ENCODE results near the gene HTT. TPM values are rescaled to one million over a fixed set of nuclear protein-coding genes. Genes with fewer than 3 reads are reported as not detected.
A peak's percentile ranks its signal among the peaks of the same experiment; 100 is the strongest.

The HTT gene
- total RNA-seq, 1 donor from 2014 or later, result 43.9 TPM

DNA sequence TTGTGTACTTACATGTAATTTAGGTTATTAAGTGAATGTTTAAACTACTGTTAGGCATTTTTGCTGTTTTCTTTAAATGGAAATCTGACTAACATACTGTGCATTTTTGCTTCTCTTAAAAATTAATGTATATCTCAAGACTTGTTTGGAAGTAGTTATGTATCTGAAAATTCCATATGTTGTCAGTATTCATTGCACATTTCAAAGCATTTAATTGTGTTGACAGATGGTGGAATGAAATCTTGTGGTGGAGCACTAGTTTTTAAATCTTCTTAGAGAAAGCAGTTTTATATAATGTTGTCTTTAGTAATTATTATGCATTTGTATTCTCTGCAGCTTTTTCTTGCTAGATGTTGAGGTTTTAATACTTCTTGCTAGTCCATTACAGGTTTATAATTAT is 102.9 kb downstream of the HTT start:
- DNase-seq, result no peak

DNA sequence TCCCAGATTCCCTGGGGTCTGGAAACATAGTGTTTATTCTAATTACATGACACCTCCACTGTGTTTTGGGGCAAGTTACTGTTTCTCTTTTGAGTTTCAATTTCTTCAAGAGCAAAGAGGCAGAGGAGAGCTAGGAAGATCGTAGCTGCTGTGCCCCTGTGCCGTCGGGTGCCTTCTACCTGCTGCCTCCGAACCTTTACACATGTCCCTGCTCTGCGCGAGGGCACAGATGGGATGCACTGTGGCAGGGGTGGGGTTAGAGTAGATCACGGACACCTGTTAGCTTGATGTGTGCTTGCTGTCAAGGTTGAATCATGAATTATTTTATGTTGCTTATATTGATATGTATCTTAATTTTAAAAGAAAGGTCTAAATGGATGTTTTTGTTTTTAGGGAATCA is 103.4 kb downstream of the HTT start:
- no peak for DNase-seq

- no peak for DNase-seq
Observed at GRCh38 chr4:3178351-3178750, 103.9 kb downstream of the HTT start.

DNA sequence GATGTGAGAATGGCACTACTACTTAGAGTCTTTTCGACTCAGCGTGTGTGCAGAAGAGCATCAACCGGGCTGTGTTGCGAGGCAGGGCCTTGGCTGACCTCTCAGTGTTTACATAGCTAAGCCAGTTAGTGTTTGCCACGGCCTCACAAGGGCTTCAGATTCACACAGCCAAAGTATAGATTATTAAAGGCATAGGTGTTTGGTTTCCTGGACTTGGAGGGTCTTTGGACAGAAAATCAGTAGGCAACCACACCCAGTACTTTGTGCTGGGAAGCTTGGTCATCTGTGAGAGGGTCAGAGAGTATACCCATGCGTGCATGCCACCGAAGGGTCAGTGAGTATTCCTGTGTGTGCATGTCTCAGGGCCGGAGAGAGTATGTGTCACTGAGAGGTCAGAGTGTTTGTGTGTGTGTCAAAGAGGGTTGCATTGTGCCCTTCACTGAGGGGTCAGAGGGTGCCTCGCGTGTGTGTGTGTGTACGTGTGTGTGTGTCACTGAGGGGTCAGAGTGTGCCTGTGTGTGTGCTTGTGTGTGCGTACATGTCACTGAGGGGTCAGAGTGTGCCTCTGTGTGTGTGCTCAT is 104.7 kb downstream of the HTT start:
- no peak for DNase-seq

GRCh38 chr4:3183008-3183407 is 108.5 kb downstream of the HTT start:
- DNase-seq, result no peak

DNA sequence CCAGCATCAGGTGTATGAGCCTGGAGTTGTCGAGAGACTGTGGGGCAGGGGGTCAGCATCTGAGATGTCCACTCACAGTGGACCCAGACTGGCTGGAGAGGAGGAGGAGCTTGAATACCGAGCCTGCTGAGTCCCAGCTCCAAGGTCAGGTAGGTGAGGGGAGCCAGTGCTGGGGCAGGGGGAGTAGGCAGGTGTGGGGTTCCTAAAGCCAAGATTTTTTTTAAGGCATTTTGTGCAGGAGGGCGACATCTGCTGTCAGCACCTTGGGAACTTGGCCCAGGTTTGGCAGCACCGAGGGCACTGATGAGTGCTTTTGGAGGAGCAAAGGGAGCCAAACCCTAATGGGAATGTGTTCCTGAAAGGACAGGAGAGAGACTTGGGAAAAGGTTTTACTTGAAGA is 110.2 kb downstream of the HTT start:
- no peak for DNase-seq

DNA sequence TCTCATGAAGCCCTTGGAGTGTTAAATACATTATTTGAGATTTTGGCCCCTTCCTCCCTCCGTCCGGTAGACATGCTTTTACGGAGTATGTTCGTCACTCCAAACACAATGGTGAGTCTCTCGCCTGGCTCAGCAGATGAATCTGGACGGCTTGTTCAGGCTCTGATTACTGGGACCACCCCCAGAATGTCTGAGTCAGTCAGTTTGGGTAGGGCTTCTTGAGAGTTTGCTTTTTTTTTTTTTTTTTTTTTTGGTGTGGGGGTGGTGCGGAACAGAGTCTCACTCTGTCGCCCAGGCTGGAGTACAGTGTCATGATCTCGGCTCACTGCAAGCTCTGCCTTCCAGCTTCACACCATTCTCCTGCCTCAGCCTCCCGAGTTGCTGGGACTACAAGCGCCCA is 112.1 kb downstream of the HTT start:
- DNase-seq, result no peak

DNA sequence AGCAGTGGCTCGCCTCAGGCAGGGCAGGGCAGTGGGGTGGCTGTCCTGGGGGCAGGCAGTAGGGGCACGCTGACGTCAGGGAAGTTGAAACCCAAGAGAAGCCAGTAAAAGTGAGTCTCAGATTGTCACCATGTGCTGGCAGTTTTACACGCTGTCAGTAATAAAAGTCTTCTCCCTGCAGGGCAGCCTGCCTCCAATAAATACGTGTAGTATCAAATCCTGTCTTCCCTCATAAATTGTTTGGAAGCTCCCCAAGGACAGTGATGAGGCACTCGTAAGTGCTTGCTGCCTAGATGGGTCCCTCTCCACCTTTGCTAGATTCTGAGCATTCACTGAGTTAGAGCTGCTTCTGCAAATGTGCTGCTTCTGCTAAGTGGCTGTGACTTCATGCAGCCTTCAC is 113.6 kb downstream of the HTT start:
- no peak for DNase-seq

DNA sequence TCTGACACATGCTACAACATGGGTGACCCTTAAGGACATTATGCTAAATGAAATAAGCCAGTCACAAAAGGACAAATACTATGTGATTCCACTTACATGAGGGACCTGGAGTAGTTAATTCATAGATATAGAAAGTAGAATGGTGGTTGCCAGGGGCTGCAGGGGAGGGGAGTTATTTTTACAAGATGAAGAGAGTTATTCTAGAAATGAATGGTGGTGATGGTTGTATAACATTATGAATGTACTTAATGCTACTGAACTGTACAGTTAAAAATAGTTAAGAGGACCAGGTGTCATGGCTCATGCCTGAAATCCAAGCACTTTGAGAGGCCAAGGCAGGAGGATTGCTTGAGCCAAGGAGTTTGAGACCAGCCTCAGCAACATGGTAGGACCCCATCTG is 115.0 kb downstream of the HTT start:
- no peak for DNase-seq

- DNase-seq, result no peak
Observed at GRCh38 chr4:3190549-3190948, 116.1 kb downstream of the HTT start.

DNA sequence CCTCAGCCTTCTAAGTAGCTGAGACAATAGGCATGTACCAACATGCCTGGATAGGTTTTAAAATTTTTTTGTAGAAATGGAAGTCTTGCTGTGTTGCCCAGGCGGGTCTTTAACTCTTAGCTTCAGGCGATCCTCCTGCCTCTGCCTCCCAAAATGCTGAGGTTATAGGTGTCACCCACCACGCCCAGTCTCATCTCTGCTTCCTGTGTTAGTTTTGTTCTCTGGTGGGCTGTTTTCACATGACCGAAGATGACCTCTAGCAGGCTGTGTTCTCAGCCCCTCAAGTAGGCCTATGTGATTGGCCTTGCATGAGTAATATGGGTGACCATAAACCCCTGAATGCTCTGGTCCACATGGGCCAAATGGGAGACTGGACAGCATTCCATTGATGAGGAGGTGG is 117.7 kb downstream of the HTT start:
- no peak for DNase-seq

DNA sequence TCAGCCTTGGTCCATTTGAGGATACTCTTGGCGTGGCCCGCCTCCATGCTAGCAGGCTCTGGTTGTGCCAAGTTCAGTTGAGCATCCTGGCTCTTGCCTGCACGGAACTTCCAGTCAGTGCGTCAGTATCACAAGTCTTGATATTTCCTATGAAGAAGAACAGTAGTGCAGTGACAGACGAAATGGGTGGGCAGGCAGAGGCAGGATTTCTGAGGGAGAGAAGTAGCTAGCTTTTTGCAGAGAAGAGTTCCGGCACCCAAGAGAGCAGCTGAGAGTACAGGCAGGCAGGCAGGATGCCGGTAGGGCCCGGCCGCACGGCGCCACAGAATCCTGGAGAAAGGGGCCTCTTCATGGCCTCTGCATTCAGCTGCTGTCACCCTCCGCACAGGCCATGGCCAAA is 118.3 kb downstream of the HTT start:
- DNase-seq, result no peak

GRCh38 chr4:3193531-3194203 is 119.2 kb downstream of the HTT start:
- DNase-seq, result peak; percentile 53

GRCh38 chr4:3196670-3197359 is 122.3 kb downstream of the HTT start:
- no peak for DNase-seq

- no peak for DNase-seq
Observed at GRCh38 chr4:3197366-3198105, 123.1 kb downstream of the HTT start.

DNA sequence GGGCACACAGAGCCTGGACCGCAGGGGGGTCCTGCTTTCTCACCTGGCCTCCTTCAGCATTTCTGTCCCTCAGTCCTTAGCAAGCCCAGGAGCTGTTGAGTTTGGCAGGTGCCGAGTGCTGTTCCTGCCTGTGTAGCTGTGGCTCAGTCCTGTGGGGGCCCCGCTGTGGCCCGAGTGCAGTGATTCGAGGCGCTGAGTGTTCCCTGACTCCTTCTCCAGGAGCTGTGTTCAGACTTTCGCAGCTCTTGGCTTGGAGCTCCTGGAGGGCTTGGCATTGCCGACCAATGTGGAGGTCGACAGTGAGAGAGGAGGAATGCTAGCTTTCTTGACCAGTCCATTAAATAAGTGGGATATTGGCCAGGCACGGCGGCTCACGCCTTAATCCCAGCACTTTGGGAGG is 124.4 kb downstream of the HTT start:
- DNase-seq, result no peak

GRCh38 chr4:3199653-3200422 is 125.4 kb downstream of the HTT start:
- no peak for DNase-seq

DNA sequence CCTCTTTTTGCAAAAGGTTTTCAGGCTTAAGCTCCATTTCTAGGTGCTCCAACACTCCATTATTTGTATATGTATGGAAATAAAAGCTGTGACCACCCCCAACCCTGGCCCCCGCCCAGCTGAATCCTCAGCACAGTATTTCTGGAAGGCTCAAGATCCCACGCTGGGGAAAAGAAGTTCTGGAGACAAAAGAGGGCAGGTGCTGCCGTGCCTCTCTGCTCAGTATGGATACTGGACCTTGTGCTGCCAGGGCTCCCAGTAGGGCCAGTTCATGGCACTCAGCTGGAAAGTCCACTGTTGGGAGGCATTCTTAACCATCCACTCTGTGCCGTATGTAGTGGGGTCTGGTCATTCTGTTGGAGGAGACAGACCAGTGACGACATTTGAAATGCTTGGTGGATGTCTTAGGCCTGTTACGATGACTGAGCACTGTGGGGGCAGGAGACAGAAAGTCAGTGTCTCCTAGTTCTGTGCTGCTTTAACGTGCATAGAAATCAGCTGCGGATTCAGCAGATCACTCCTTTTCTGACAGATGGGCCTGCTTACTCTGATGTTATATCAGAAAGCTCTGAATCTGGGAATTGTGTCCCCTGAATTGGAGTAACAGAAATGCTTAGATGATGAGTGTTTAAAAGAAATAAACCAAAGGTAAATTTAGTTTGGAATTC is 126.1 kb downstream of the HTT start:
- no peak for DNase-seq

- DNase-seq, result no peak
Observed at GRCh38 chr4:3201718-3202702, 127.5 kb downstream of the HTT start.

DNA sequence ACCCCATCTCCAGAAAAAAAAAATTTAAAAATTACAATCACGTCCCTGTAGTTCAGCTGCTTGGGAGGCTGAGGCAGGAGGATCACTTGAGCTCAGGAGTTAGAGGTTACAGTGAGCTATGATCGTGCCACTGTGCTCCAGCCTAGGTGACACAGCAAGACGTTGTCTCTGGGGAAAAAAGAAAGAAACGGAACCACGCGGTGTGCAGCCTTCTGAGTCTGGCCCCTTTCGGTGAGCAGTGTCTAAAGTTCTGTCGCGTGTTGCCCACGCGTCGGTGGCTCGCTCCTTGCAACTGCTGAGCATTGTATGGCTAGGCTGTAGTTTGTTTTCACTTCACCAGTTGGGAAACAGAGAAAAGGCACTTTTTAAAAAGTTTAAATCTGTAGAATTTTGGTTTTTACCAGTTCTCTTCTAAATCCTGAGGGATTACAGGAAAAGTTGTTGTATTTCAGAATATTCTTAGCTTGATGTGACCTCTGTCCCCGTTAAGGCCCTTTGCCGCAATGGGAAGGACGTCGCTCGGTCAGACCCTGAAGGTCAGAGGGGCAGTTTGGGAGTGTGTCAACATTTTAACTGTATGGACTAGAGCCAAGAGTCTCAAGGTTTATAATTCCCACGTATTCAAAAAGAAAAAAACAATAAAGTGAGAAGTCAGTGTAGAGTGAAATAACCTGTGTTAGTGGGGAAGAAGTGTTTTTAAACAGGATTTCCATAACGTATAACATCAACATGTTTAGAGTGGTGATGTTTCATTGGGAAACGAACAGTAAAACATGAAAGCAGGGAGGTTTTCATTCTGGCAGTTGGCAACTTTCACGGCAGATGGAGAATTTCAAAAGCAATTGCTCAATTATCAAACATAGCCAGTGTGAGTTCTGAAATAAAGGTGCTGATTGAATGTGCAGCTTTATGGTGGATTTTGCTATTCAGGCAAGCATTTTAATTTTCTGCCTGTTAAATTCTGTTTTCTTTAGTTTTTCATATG is 128.6 kb downstream of the HTT start:
- DNase-seq, result no peak
